Stomach smooth muscle (tissue), 2 donors: Measurements from ENCODE around the gene ADAMTSL1.

Experiments used
- H3K27ac ChIP-seq: one replicate; pipeline ENCODE4 v1.7.0; 2013; ENCODE audit warnings: mild to moderate bottlenecking, low read length, inconsistent platforms
- H3K27me3 ChIP-seq, 2 donors: one replicate each; pipeline ENCODE4 v1.7.0; 2013; ENCODE audit warnings: low read length in 2 of 2; ENCODE audit not compliant: insufficient read depth in 2 of 2, control insufficient read depth in 1 of 2
- H3K36me3 ChIP-seq, 2 donors: one replicate each; pipeline ENCODE4 v1.7.0; 2013; ENCODE audit warnings: low read length in 2 of 2; ENCODE audit not compliant: control insufficient read depth in 2 of 2, insufficient read depth in 2 of 2
- H3K4me1 ChIP-seq: one replicate; pipeline ENCODE4 v1.7.0; 2013; ENCODE audit warnings: low read length; ENCODE audit not compliant: control insufficient read depth, insufficient read depth
- H3K4me3 ChIP-seq, 2 donors: one replicate each; pipeline ENCODE4 v1.7.0; 2013; ENCODE audit warnings: low read length in 2 of 2
- H3K9ac ChIP-seq, 2 donors: one replicate each; pipeline ENCODE4 v1.7.0; 2013; ENCODE audit warnings: low read length in 2 of 2, mild to moderate bottlenecking in 1 of 2
- H3K9me3 ChIP-seq, 2 donors: one replicate each; pipeline ENCODE4 v1.7.0; 2013; ENCODE audit warnings: low read length in 2 of 2; ENCODE audit not compliant: control insufficient read depth in 2 of 2
- donor health status: healthy.
- donor health status: Pancreatic carcinoma.

The ADAMTSL1 gene

DNA sequence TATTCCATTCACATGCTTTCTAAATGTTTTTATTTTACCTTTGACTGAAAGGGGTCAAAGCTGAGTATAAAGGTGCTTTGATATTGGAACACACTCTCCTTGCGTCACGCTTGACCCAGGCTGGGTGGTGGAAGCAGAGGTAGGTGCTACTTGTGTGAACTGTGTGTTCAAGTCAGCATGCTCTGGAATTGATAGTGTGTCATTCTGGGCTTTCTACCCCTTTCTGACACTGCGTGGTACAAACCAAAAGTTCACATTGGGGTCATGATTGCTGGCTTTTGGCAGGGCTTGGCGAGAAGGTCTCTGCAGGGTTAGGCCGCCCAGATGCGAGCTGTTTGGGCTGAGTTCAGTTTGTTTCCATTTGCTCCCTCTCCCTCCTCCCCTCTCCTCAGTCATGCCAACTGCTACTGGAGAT, 131.8 kb downstream of the ADAMTSL1 start:
- peak overlapping the region; percentile 64 for H3K27ac ChIP-seq
- H3K36me3 ChIP-seq: no peaks in the 10 kb centered on the region
- H3K4me3 ChIP-seq: peak overlapping the region in 1 of 2 donors; percentile 33
- H3K9ac ChIP-seq: peak overlapping the region in 1 of 2 donors; percentile 1
- H3K27me3 ChIP-seq: no peaks in the 10 kb centered on the region
- peaks cover 21% of the 10 kb centered on the region for H3K4me1 ChIP-seq
- peaks cover 0 to 4% of the 10 kb centered on the region in 2 donors for H3K9me3 ChIP-seq

DNA sequence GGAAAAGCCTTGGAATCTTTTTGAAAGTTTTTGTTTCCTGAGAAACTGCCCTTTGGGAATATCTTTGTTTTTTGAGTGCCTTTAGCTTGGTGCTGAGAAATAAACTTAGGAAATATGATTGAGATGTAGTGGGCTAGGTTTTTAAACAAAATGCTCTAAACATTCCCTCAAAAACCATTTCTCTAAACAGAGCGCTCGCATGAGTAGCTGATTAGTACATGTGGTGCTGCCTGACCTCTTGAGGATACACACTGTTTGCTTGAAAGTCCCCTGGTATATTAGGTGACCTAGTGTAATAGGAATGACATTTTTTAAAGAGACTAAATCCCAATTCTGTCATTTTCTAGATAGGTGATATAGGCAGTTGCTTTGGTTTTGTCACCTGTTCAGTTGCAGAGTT, 132.3 kb downstream of the ADAMTSL1 start:
- Histone ChIP-seq H3K27ac (peak overlapping the region; percentile 64), H3K9ac (peak overlapping the region in 1 of 2 donors; percentile 1), H3K36me3 (no peaks in the 10 kb centered on the region), H3K27me3 (no peaks in the 10 kb centered on the region), H3K9me3 (peaks cover 0 to 4% of the 10 kb centered on the region in 2 donors), H3K4me3 (peak overlapping the region in 1 of 2 donors; percentile 33), H3K4me1 (peaks cover 24% of the 10 kb centered on the region)

DNA sequence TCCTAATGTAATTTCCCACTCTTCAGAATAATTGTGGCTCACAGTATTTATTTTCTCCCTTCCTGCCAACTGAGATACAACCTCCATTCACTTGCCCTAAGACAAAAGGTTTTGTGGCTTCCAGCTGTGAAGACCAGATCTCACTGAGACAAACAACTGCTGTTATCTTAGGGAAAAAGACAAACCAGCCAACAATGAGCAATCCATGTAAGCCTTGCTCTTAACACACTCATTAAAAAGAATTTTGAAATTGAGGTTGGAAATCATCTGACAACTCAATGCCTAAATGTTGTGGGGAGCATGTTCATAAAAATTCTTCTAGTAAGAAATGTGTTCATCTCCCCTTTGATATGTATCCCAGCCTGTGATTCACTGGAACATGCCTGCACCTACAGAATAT, 132.9 kb downstream of the ADAMTSL1 start:
- Histone ChIP-seq H3K4me1 (peaks cover 27% of the 10 kb centered on the region), H3K9ac (no peak overlapping the region), H3K36me3 (no peaks in the 10 kb centered on the region), H3K4me3 (no peak overlapping the region), H3K9me3 (peaks cover 0 to 4% of the 10 kb centered on the region in 2 donors), H3K27ac (peak overlapping the region; percentile 64), H3K27me3 (no peaks in the 10 kb centered on the region)

DNA sequence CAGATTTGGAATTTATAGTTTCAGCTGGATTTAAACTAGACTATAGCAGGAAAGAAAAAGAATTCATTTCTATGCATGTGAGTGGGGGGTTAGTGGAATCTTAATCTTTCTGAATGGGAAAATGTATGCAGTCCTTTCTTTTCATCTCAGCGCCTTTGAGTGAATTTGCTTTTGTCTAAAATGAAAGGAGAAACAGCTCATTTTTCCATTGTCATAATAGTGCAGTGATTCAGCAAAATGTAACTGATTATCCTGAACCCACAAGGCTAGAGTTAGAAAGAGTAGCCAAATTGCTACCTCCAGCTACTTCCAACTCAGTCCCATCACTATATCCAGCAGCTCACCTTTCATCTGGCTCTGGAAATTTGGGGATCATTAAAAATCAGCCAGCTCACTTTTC, 134.4 kb downstream of the ADAMTSL1 start:
- Histone ChIP-seq H3K27me3 (no peaks in the 10 kb centered on the region), H3K36me3 (no peaks in the 10 kb centered on the region), H3K9ac (no peak overlapping the region), H3K27ac (no peak overlapping the region), H3K9me3 (peaks cover 0 to 4% of the 10 kb centered on the region in 2 donors), H3K4me3 (no peak overlapping the region), H3K4me1 (peaks cover 29% of the 10 kb centered on the region)

DNA sequence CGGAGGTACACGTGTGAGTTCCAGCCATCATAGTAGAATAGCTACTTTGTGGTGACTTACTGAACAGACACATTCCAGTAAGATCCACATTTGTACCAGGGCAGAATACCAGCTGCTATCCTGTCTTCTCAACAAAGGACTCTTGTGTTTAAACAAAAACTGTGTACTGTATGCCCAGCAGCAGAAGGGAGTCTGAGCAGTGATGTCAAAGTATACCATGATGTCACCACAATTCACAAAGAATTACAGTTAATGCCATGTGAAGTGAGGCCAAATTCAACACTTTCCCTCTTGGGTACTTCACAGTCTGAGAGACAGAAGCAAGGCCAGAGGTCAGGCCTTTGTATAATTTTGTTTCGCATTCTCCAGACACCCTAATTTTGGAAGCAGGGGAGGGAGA, 137.0 kb downstream of the ADAMTSL1 start:
- H3K27me3 ChIP-seq: no peaks in the 10 kb centered on the region
- H3K36me3 ChIP-seq: no peaks in the 10 kb centered on the region
- H3K4me1 ChIP-seq: peaks cover 20% of the 10 kb centered on the region
- H3K9me3 ChIP-seq: no peaks in the 10 kb centered on the region
- no peak overlapping the region for H3K4me3 ChIP-seq
- H3K27ac ChIP-seq: no peak overlapping the region
- no peak overlapping the region for H3K9ac ChIP-seq

DNA sequence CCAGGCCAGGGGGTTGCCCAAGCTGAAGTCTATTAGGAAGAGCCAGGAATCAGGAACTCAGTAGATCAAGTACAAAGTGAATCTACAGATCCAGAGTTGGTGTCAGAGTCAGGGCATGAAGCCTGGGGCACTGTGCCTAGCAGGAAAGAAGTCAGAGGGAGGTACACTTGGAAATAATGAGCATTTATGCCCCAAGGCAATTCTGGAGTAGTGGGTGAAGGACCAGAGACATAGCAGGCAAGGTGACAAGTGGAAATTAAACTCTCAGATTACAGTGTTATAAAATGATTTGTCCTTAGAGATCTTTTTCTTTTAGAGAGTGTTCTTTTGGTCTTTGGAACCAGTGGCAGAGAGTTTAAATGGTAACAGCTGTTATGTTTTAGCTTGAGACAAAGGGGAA, 138.0 kb downstream of the ADAMTSL1 start:
- H3K4me3 ChIP-seq: no peak overlapping the region
- H3K9ac ChIP-seq: no peak overlapping the region
- no peaks in the 10 kb centered on the region for H3K27me3 ChIP-seq
- H3K9me3 ChIP-seq: no peaks in the 10 kb centered on the region
- peaks cover 11% of the 10 kb centered on the region for H3K4me1 ChIP-seq
- no peak overlapping the region for H3K27ac ChIP-seq
- H3K36me3 ChIP-seq: no peaks in the 10 kb centered on the region

DNA sequence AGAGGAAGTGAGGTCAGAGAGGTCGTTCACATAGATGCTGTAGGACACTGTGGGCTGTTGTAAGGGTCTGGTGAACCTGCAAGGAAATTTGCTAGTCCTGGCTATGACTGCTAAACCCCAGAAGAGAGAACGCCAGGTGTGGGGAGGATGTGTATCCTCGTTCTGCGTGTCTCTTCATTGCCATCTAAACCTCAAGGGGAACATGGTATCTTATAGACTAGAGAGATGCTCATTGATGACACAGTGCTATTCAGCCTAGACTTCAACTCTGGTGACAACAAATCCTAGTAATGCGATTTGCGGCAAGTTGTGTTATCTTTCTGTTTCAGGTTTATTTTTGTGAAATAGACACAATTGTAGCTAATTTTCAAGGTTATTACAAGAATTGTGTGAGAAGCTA, 140.2 kb downstream of the ADAMTSL1 start:
- peaks cover 11% of the 10 kb centered on the region for H3K4me1 ChIP-seq
- no peaks in the 10 kb centered on the region for H3K36me3 ChIP-seq
- H3K27me3 ChIP-seq: no peaks in the 10 kb centered on the region
- no peak overlapping the region for H3K4me3 ChIP-seq
- H3K9ac ChIP-seq: no peak overlapping the region
- H3K27ac ChIP-seq: no peak overlapping the region
- H3K9me3 ChIP-seq: no peaks in the 10 kb centered on the region

DNA sequence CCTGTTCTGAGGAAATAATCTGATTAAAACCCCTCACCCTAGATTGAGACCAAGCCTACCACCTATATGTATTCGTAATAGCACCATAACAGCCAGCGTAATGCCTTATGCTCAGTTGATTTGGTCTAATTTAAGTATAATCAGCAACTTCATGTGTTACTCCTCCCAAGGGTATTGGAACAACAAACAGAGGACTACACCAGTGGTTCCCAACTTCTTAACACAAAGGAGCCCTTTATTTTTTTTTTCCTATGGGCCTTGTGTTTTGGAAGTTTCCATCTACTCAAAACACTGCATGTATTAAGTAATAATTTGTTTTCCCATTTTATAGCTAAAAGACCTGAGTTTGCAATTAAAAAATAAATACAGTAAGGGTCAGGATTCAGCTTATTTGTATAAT, 140.7 kb downstream of the ADAMTSL1 start:
- peaks cover 11% of the 10 kb centered on the region for H3K4me1 ChIP-seq

DNA sequence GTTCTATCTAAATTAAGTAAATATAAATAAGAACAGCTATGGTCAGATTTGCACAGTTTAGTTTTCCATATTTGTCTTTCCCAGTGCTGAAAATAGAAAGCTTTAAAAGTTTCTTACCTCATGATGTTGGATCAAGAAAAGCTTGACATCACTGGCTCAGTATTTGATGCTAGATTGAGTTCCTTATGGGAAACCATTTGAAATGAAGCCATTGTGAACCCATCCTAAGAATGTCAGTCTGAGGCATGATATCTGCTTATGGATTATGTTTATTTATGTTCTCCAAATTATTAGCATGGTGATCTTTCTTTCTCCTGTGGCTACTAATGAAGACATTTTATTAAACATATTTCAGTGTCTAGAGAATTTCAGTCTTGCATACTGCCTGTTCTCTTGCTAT, 143.0 kb downstream of the ADAMTSL1 start:
- no peaks in the 10 kb centered on the region for H3K27me3 ChIP-seq
- peaks cover 1% of the 10 kb centered on the region for H3K4me1 ChIP-seq
- no peaks in the 10 kb centered on the region for H3K36me3 ChIP-seq
- no peaks in the 10 kb centered on the region for H3K9me3 ChIP-seq
- H3K4me3 ChIP-seq: no peak overlapping the region
- no peak overlapping the region for H3K9ac ChIP-seq
- no peak overlapping the region for H3K27ac ChIP-seq

More for the DNA sequence above, 140.7 kb downstream of the ADAMTSL1 start:
- Histone ChIP-seq H3K4me3 (no peak overlapping the region), H3K27ac (no peak overlapping the region), H3K9me3 (no peaks in the 10 kb centered on the region), H3K27me3 (no peaks in the 10 kb centered on the region), H3K36me3 (no peaks in the 10 kb centered on the region), H3K9ac (no peak overlapping the region)

DNA sequence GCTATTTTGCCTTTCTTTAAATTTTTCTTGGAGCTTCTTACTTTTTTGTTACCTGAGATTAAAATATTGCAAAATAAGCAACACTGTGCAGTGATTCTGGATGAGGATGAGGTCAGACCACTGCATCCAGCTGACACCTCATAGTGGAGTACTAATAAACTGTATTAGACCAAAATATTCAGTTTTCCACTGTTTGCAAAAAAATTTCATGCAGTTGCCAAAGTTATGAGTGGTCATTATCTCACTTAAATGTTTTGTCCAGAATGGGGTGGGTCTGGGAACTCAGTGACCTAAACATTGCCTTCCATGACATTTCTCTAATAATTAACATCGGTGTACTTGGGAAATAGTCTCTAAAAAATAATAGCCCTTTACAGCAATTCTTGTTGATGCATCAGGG, 143.8 kb downstream of the ADAMTSL1 start:
- Histone ChIP-seq H3K9ac (no peak overlapping the region), H3K9me3 (no peaks in the 10 kb centered on the region), H3K27me3 (no peaks in the 10 kb centered on the region), H3K27ac (no peak overlapping the region), H3K4me1 (no peaks in the 10 kb centered on the region), H3K36me3 (no peaks in the 10 kb centered on the region), H3K4me3 (no peak overlapping the region)

DNA sequence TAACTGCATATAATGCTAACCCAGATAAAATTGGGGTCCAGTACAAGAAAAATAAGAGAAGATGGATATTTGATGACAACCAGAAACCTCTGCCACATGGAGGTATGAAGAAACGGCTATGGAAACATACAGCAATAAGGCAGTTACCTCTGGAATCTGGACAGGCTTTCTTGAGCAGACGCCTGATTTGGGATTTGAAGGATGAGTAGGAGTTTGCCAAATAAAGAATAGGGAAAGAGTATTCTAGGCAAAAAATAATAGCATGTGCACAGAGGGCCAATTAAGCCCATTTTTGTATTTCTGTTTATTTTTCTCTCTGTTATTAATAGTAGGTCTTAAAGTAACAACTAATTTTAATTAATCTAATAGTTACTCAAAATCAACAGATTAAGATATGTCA, 144.9 kb downstream of the ADAMTSL1 start:
- H3K36me3 ChIP-seq: no peaks in the 10 kb centered on the region
- no peak overlapping the region for H3K4me3 ChIP-seq
- no peak overlapping the region for H3K9ac ChIP-seq
- no peaks in the 10 kb centered on the region for H3K27me3 ChIP-seq
- H3K9me3 ChIP-seq: no peaks in the 10 kb centered on the region
- H3K27ac ChIP-seq: no peak overlapping the region
- no peaks in the 10 kb centered on the region for H3K4me1 ChIP-seq
